ENCODE measurements around the gene PKD1L1. TPM values are rescaled to one million over a fixed set of nuclear protein-coding genes. Genes with fewer than 3 reads are reported as not detected.

PKD1L1 gene
- total RNA-seq, 1 experiment from 2014 or later: 0.17 TPM

DNA sequence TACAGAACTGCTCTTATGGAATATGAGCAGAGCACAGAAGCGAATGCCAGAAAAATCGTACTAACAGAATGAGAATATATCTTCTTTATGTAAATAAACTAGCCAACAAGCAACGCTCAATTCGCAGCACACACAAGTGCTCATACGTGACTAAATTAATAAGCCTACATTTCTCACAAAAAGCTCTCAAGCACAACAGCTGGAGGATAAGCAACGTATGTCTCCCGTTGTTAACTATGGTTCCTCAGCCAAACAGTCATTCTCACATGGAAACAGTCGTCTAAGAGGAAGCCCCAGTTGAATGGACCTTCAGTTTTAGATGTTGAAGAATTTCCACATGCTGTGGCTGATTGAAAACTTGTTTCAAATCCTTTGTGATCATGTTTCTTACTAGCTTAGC lies 110.4 kb downstream of the PKD1L1 start:
- H3K56ac ChIP-seq (ENCODE audit: insufficient read length, low read depth, low read length): no peak overlapping the region
- no peak overlapping the region for H2BK12ac ChIP-seq (ENCODE audit: insufficient read length, low read depth, low read length)
- H3T11ph ChIP-seq (ENCODE audit: low read length): no peak overlapping the region
- no peak overlapping the region for H3K4ac ChIP-seq (ENCODE audit: low read depth, low read length)
- no peak overlapping the region for H2BK15ac ChIP-seq (ENCODE audit: low read depth, low read length)
- H3K79me1 ChIP-seq (ENCODE audit: insufficient read depth, low read depth, low read length, poor library complexity, severe bottlenecking): no peaks in the 10 kb centered on the region
- no peak overlapping the region for H3K18ac ChIP-seq (ENCODE audit: insufficient read length, low read depth, low read length)
- H3K9me3 ChIP-seq (ENCODE audit: control insufficient read depth, low read depth, low read length): no peaks in the 10 kb centered on the region
- no peak overlapping the region for H2BK5ac ChIP-seq (ENCODE audit: insufficient read length, low read length)
- H4K8ac ChIP-seq (replicated peaks; ENCODE audit: insufficient read length, low read depth, low read length): no peak overlapping the region
- no peak overlapping the region for H3K9ac ChIP-seq (ENCODE audit: extremely low read depth, insufficient read length, low read length)
- no peak overlapping the region for H3K27ac ChIP-seq (ENCODE audit: insufficient read length, low read depth, low read length)
- no peak for DNase-seq
- TF ChIP-seq CTCF (conservative IDR thresholded peaks at IDR 0.05): no peak
- no peak overlapping the region for H3K4me2 ChIP-seq (ENCODE audit: insufficient read depth, insufficient read length, low read length)
- no peak overlapping the region for H4K91ac ChIP-seq (ENCODE audit: insufficient read length, low read depth, low read length)
- no peaks in the 10 kb centered on the region for H3K27me3 ChIP-seq (ENCODE audit: insufficient read depth, low read length)
- H3K4me3 Mint-ChIP-seq: no peak overlapping the region
- no peak overlapping the region for H3K27ac Mint-ChIP-seq
- no peaks in the 10 kb centered on the region for H3K9me3 Mint-ChIP-seq
- no peaks in the 10 kb centered on the region for H3K23me2 ChIP-seq (ENCODE audit: insufficient read length, low read depth, low read length, poor library complexity, severe bottlenecking)
- H3K79me2 ChIP-seq (ENCODE audit: insufficient read depth, low read length): no peaks in the 10 kb centered on the region
- H3K23ac ChIP-seq (ENCODE audit: insufficient read length, low read depth, low read length): no peak overlapping the region
- no peak overlapping the region for H4K5ac ChIP-seq (ENCODE audit: insufficient read length, low read depth, low read length)
- 0 out of 4 replicates have a peak, but pooled peaks cover 2 to 3% of the 10 kb centered on the region in 2 experiments for H3K4me1 Mint-ChIP-seq
- H3K36me3 Mint-ChIP-seq (ENCODE audit: insufficient read depth in 1 of 3, low read depth in 3 of 3): no peaks in the 10 kb centered on the region
- WGBS (ENCODE audit: extremely low coverage, insufficient read length, low lambda C conversion rate): no CpG with 5 or more reads among the region's 8 CpGs
- no peak overlapping the region for H2BK20ac ChIP-seq (ENCODE audit: low read depth, low read length, poor library complexity, severe bottlenecking)
- no peak overlapping the region for H3K14ac ChIP-seq (ENCODE audit: insufficient read depth, low read length)
- no peak overlapping the region for H2AK5ac ChIP-seq (ENCODE audit: insufficient read length, low read length)
- no peak overlapping the region for H2BK120ac ChIP-seq (ENCODE audit: low read depth, low read length, poor library complexity, severe bottlenecking)
- H4K20me1 ChIP-seq (ENCODE audit: control insufficient read depth, insufficient read depth, insufficient read length): no peaks in the 10 kb centered on the region
- no peak overlapping the region for H2AFZ ChIP-seq (ENCODE audit: low read length)
- no peaks in the 10 kb centered on the region for H3K4me1 ChIP-seq (ENCODE audit: insufficient read depth, low read length)
- peaks cover 6% of the 10 kb centered on the region for H3K27me3 Mint-ChIP-seq (ENCODE audit: low read depth)
